ENCODE data around the gene SAMD13. TPM values are rescaled to one million over a fixed set of nuclear protein-coding genes. Genes with fewer than 3 reads are reported as not detected.
A peak's percentile ranks its signal among the peaks of the same experiment; 100 is the strongest.

Gene SAMD13, protein sequence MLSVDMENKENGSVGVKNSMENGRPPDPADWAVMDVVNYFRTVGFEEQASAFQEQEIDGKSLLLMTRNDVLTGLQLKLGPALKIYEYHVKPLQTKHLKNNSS
- total RNA-seq (0.24 and 0.42 TPM in 2 replicates), polyA plus RNA-seq (not detected in 2 replicates), polyA minus RNA-seq (not detected in 2 replicates)
- total RNA-seq (2013): 0.56 TPM

DNA sequence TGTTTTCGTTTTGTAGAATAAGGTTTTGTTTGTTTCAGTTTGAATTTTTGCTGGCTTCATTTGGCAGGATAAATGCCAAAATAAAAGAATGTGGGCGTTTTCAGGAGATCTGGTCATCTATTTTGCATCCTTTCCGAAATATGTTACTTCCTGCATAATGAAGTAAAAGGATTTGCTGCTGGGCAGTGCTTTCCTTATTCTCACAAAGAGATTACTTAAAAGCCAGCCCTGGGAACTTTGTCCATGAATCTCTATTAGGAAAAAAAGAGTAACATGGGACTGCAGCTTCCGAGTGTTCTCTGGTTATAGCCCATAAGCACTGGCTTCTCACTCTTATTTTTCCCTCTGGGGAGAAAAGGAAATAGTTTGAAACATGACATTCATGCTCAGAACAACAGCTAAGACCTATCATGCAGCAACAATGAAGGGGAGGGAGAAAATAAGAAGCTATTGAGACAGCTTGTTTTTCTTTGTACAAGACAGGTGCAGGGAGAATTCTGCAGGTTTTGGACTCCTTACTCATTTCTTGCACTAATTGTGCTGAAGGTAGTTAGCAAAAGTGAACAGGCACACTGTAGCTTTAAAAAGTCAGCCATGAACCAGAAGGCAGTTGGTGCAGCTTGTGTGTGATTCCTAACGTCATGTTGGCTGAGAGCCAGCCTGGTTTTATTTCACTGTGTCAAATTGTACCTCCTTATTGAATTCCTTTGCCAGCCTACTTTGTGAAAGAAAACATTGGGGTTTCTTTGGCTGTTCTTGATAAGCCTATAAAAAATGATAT is at the start of gene SAMD13:
SAMD13 (plus strand) TSS at position 705 of the 781 bp plus-strand sequence. CDS start 1,527 bp downstream, outside the sequence.
- peaks cover 0 to 15% (median 9%) of the 10 kb centered on the region in 4 experiments for H3K27me3 ChIP-seq (replicated peaks in 1 of 4; ENCODE audit: control extremely low read depth in 1 of 4, control insufficient read depth in 3 of 4, insufficient read depth in 4 of 4, low read length in 3 of 4)
- no peaks in the 10 kb centered on the region for H3K9me3 Mint-ChIP-seq (ENCODE audit: insufficient read depth)
- WGBS (ENCODE audit: insufficient coverage): no CpG with 5 or more reads among the region's 5 CpGs
- peaks cover 0 to 1% of the 10 kb centered on the region in 2 experiments for H3K36me3 ChIP-seq (replicated peaks in 1 of 2; ENCODE audit: control extremely low read depth in 1 of 2, control insufficient read depth in 1 of 2, extremely low read depth in 1 of 2, insufficient read depth in 2 of 2, low read length in 1 of 2)
- no peak for ATAC-seq (ENCODE audit: low read depth)
- no peaks in the 10 kb centered on the region for H3K79me2 ChIP-seq (ENCODE audit: control insufficient read depth, insufficient read depth, low read length)
- H3K4me3 ChIP-seq (ENCODE audit: control extremely low read depth in 1 of 5, extremely low read depth in 1 of 5, insufficient read depth in 1 of 5, low read depth in 2 of 5, low read length in 4 of 5): peak within 1 kb of the TSS; percentile 17 to 51 (median 45)
- H3K4me1 ChIP-seq (ENCODE audit: control insufficient read depth in 2 of 2, insufficient read depth in 2 of 2, low read length in 2 of 2): peaks cover 32 to 33% of the 10 kb centered on the region in 2 donors
- peak; percentile 35 for DNase-seq
- intact Hi-C loops (cut with micrococcal nuclease): loop anchor here (5.0 to 10.0 kb wide), 2 partner anchors 86 to 159 kb away; partner anchors contain the start of gene PRKACB
- H2AFZ ChIP-seq (ENCODE audit: insufficient read depth, low read depth, low read length, poor library complexity, severe bottlenecking): peak within 1 kb of the TSS; percentile 63
- ChIA-PET CTCF (interaction anchor here (0.7 to 1.0 kb wide), 2 partner anchors 134 to 157 kb away, joined by 3 read pairs; partner anchors contain the start of gene PRKACB), POLR2A (no interaction called here)
- no peak within 1 kb of the TSS for H3K27ac ChIP-seq (ENCODE audit: low read length in 2 of 2)
- H3K9me3 ChIP-seq (ENCODE audit: control extremely low read depth in 1 of 3, control insufficient read depth in 2 of 3, insufficient read depth in 1 of 3, low read length in 2 of 3): no peaks in the 10 kb centered on the region
- H3K4me3 Mint-ChIP-seq: peak within 1 kb of the TSS; percentile 81
- peak within 1 kb of the TSS; percentile 52 for H3K9ac ChIP-seq (ENCODE audit: low read length)
- no peaks in the 10 kb centered on the region for H4K20me1 ChIP-seq (ENCODE audit: control insufficient read depth, insufficient read depth, low read length, poor library complexity, severe bottlenecking)
- TF ChIP-seq EZH2 (IDR thresholded peaks at IDR 0.05; ENCODE audit: borderline replicate concordance, insufficient read depth, low read depth, low read length, poor library complexity, severe bottlenecking): no peak
- TF ChIP-seq, protein P1, sequence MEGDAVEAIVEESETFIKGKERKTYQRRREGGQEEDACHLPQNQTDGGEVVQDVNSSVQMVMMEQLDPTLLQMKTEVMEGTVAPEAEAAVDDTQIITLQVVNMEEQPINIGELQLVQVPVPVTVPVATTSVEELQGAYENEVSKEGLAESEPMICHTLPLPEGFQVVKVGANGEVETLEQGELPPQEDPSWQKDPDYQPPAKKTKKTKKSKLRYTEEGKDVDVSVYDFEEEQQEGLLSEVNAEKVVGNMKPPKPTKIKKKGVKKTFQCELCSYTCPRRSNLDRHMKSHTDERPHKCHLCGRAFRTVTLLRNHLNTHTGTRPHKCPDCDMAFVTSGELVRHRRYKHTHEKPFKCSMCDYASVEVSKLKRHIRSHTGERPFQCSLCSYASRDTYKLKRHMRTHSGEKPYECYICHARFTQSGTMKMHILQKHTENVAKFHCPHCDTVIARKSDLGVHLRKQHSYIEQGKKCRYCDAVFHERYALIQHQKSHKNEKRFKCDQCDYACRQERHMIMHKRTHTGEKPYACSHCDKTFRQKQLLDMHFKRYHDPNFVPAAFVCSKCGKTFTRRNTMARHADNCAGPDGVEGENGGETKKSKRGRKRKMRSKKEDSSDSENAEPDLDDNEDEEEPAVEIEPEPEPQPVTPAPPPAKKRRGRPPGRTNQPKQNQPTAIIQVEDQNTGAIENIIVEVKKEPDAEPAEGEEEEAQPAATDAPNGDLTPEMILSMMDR (IDR thresholded peaks at IDR 0.05): no peak
- H3K4me1 Mint-ChIP-seq: peaks cover 39% of the 10 kb centered on the region
- H3K4me2 ChIP-seq (replicated peaks; ENCODE audit: low read depth, low read length, poor library complexity, severe bottlenecking): peak within 1 kb of the TSS; percentile 65
- no peak within 1 kb of the TSS for H3K27ac Mint-ChIP-seq
- peaks cover 16% of the 10 kb centered on the region for H3K27me3 Mint-ChIP-seq

DNA sequence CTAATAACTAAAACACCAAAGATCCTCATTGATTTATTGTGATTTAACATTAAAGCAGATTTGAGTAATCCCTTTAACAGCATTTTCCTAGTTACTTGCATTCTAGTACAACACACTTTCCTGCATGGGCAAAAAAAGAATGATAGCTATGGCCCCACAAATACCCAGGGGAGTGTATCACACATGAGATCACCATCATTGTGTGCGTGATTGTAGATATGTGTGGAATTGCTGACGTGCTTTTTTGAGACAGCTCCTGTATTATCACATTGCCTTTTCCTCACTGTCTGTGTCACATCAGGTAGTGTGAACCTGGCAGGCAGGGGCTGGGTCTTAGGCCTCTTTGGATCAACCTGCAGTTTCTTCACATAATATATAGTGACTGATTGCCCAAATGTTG is 48.5 kb upstream of the SAMD13 start:
- Histone ChIP-seq H3K79me2 (ENCODE audit: control insufficient read depth, insufficient read depth, low read length) (no peaks in the 10 kb centered on the region), H3K27ac (ENCODE audit: low read length in 2 of 2) (no peak overlapping the region), H3K9me3 (ENCODE audit: control extremely low read depth in 1 of 3, control insufficient read depth in 2 of 3, insufficient read depth in 1 of 3, low read length in 2 of 3) (peaks cover 0 to 6% (median 2%) of the 10 kb centered on the region in 3 donors), H3K27me3 (replicated peaks in 1 of 4; ENCODE audit: control extremely low read depth in 1 of 4, control insufficient read depth in 3 of 4, insufficient read depth in 4 of 4, low read length in 3 of 4) (no peaks in the 10 kb centered on the region), H3K36me3 (replicated peaks in 1 of 2; ENCODE audit: control extremely low read depth in 1 of 2, control insufficient read depth in 1 of 2, extremely low read depth in 1 of 2, insufficient read depth in 2 of 2, low read length in 1 of 2) (no peaks in the 10 kb centered on the region), H3K4me1 (ENCODE audit: control insufficient read depth in 2 of 2, insufficient read depth in 2 of 2, low read length in 2 of 2) (no peaks in the 10 kb centered on the region), H4K20me1 (ENCODE audit: control insufficient read depth, insufficient read depth, low read length, poor library complexity, severe bottlenecking) (no peaks in the 10 kb centered on the region), H2AFZ (ENCODE audit: insufficient read depth, low read depth, low read length, poor library complexity, severe bottlenecking) (no peak overlapping the region), H3K4me3 (ENCODE audit: control extremely low read depth in 1 of 5, extremely low read depth in 1 of 5, insufficient read depth in 1 of 5, low read depth in 2 of 5, low read length in 4 of 5) (no peak overlapping the region), H3K4me2 (replicated peaks; ENCODE audit: low read depth, low read length, poor library complexity, severe bottlenecking) (no peak overlapping the region), H3K9ac (ENCODE audit: low read length) (no peak overlapping the region)
- H3K27me3 Mint-ChIP-seq: no peaks in the 10 kb centered on the region
- DNase-seq (no peak), ATAC-seq (ENCODE audit: low read depth) (no peak)
- H3K4me3 Mint-ChIP-seq: no peak overlapping the region
- no CpG with 5 or more reads among the region's 2 CpGs for WGBS (ENCODE audit: insufficient coverage)
- ChIA-PET CTCF (no interaction called here), POLR2A (no interaction called here)
- H3K9me3 Mint-ChIP-seq (ENCODE audit: insufficient read depth): peaks cover 10% of the 10 kb centered on the region
- no peaks in the 10 kb centered on the region for H3K4me1 Mint-ChIP-seq
- intact Hi-C loops (cut with micrococcal nuclease): no loop called here
- TF ChIP-seq, protein P1 (IDR thresholded peaks at IDR 0.05): no peak
- no peak for TF ChIP-seq EZH2 (IDR thresholded peaks at IDR 0.05; ENCODE audit: borderline replicate concordance, insufficient read depth, low read depth, low read length, poor library complexity, severe bottlenecking)
- H3K27ac Mint-ChIP-seq: no peak overlapping the region

Measured in B cell (primary cell).